Lower leg skin (tissue), 3 donors: ENCODE measurements around the gene PAK4.

Experiments used
- POLR2A ChIP-seq, 2 donors: fragments of 450-650 bp; IDR thresholded peaks; one replicate each; pipeline ENCODE4 v1.6.1; 2016 to 2017; ENCODE audit warnings: antibody characterized with exemption in 2 of 2, mild to moderate bottlenecking in 1 of 2, moderate library complexity in 1 of 2
- TF ChIP-seq, protein P1 (sequence below), 3 donors: fragments of 450-650 bp; IDR thresholded peaks; one replicate each; pipeline ENCODE4 v1.5.1; 2016; ENCODE audit warnings: antibody characterized with exemption in 3 of 3, mild to moderate bottlenecking in 3 of 3, moderate library complexity in 2 of 3

DNA sequence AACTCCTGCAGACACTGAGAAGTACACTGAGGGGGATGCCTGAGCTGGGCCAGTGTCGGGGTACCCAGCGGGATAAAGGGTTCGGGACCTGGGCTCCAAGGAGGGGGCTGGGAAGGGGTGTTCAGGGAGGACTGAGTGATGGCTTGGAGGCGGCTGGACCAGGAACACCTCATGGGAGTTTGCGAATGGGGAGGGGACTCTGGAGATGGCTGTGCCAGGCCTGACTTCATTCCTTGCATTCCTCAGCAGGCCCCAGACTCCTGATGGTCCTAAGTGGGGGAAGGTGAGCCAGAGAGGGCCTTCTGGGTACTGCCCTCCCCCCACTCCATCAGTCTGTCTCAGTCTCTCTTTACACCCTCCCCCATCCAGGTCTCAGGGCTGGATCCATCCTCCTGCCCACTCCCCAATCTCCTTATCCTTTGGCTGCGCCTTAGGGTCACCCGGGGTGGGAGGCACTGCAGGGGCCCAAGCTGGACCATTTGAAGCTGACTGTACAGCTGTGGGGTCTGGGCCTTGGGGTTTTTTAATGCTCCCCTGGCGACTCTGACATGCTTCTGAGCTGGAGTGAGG is 13.8 kb downstream of the PAK4 start:
- TF ChIP-seq, protein P1, sequence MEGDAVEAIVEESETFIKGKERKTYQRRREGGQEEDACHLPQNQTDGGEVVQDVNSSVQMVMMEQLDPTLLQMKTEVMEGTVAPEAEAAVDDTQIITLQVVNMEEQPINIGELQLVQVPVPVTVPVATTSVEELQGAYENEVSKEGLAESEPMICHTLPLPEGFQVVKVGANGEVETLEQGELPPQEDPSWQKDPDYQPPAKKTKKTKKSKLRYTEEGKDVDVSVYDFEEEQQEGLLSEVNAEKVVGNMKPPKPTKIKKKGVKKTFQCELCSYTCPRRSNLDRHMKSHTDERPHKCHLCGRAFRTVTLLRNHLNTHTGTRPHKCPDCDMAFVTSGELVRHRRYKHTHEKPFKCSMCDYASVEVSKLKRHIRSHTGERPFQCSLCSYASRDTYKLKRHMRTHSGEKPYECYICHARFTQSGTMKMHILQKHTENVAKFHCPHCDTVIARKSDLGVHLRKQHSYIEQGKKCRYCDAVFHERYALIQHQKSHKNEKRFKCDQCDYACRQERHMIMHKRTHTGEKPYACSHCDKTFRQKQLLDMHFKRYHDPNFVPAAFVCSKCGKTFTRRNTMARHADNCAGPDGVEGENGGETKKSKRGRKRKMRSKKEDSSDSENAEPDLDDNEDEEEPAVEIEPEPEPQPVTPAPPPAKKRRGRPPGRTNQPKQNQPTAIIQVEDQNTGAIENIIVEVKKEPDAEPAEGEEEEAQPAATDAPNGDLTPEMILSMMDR (IDR thresholded peaks at IDR 0.05) = no peak
- TF ChIP-seq POLR2A (IDR thresholded peaks at IDR 0.05) = no peak
